Uterus (tissue), 2 donors: ENCODE measurements around the gene ING3.

Source experiments
- POLR2A ChIP-seq, 2 donors: fragments of 450-650 bp; IDR thresholded peaks; one replicate each; pipeline ENCODE4 v1.6.1; 2016; ENCODE audit warnings: antibody characterized with exemption in 2 of 2, mild to moderate bottlenecking in 1 of 2, moderate library complexity in 1 of 2
- TF ChIP-seq, protein P1 (sequence below), 4 experiments: fragments of 200-600 bp in 2 of 4; fragments of 450-650 bp in 2 of 4; sonication (generic) in 2 of 4; IDR thresholded peaks; one replicate each; pipeline ENCODE4 v1.5.1; 2016 to 2019; ENCODE audit warnings: antibody characterized with exemption in 4 of 4, mild to moderate bottlenecking in 2 of 4, moderate library complexity in 1 of 4

- TF ChIP-seq, protein P1, sequence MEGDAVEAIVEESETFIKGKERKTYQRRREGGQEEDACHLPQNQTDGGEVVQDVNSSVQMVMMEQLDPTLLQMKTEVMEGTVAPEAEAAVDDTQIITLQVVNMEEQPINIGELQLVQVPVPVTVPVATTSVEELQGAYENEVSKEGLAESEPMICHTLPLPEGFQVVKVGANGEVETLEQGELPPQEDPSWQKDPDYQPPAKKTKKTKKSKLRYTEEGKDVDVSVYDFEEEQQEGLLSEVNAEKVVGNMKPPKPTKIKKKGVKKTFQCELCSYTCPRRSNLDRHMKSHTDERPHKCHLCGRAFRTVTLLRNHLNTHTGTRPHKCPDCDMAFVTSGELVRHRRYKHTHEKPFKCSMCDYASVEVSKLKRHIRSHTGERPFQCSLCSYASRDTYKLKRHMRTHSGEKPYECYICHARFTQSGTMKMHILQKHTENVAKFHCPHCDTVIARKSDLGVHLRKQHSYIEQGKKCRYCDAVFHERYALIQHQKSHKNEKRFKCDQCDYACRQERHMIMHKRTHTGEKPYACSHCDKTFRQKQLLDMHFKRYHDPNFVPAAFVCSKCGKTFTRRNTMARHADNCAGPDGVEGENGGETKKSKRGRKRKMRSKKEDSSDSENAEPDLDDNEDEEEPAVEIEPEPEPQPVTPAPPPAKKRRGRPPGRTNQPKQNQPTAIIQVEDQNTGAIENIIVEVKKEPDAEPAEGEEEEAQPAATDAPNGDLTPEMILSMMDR (IDR thresholded peaks at IDR 0.05): no peak
- no peak for TF ChIP-seq POLR2A (IDR thresholded peaks at IDR 0.05)
These were observed 56.2 kb downstream of the ING3 start for GRCh38 chr7:121006711-121007315.
